Measurements from ENCODE around the gene ACTN1. TPM values are rescaled to one million over a fixed set of nuclear protein-coding genes. Genes with fewer than 3 reads are reported as not detected.

ACTN1 gene
- total RNA-seq, 4 donors from 2014 or later: 958 to 2,110 (median 1,439) TPM

DNA sequence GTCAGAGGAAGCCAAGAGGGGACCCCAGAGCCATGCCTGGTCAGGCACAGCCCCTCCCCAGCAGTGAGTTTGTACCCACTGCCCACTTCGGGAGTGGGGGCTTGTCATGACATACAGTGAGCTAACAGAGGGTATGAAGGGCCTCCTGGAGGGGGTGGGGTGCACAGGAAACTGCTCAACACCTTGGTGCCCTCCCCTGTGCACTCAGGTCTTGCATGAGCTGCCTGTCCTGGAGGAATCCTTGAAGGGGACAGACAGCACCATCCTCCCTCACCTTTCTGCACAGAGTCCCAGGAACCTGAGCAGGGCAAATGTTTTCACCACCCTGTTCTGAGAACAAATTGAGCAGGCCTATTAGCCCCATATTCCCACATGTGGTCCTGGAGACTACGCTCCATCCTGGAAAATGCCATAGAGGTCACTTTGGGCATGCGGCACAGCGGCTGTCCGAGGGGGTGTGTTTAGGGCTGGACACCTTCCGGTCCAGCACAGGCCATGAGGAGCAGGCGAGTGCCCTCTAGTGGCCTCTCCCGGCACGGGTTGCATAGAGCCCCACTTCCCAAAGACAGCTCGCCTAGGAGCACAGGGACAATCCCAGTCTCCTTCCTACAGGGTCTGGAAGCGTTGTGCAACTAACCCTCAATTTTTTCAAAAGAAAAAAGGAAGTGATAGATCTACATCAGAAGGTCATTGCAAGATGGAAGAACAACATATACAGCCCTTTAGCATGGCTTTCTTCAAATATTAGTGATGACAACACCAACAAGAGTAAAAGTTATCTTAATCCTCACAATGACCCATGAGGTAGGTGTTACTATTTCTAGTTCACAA is 154.4 kb downstream of the ACTN1 start:
- TF ChIP-seq EP300 (IDR thresholded peaks at IDR 0.05): no peak
- TF ChIP-seq POLR2AphosphoS5 (IDR thresholded peaks at IDR 0.05): peak in 1 of 2 donors; percentile 43
- TF ChIP-seq POLR2A (IDR thresholded peaks at IDR 0.05; ENCODE audit: low read depth): no peak
- peak; percentile 78 to 92 (median 79) for TF ChIP-seq CTCF (IDR thresholded peaks at IDR 0.05)
- Histone ChIP-seq H3K27me3 (no peaks in the 10 kb centered on the region), H3K4me1 (peaks cover 8 to 15% (median 13%) of the 10 kb centered on the region in 4 donors), H3K9me3 (no peaks in the 10 kb centered on the region), H3K36me3 (no peaks in the 10 kb centered on the region), H3K4me3 (peak overlapping the region in 2 of 4 donors; percentile 2 to 36), H3K27ac (replicated peaks in 1 of 4) (no peak overlapping the region)
- 39% methylated on average over 3 of the region's 11 CpGs for WGBS
- intact Hi-C loops (cut with DNase I): loop anchor here (5.0 kb wide), 1 partner anchor 987 kb away; no protein-coding TSS in a partner anchor
- no peak for DNase-seq (ENCODE audit: extremely low spot score)

DNA sequence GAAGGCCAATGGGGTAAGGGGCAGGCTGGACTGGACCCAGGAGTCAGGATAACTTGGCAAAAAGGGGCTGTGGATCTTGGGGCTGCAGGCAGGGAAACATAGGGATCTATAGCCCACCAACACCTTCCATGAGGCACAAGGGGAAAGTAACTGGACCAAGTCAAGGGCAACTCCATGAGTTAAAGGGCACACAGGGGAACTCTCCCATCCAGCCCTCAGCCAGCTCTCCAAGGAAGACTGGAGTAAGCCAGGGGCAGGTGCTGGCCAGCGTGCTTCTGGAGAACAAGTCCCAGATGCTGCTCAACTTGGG is 154.9 kb downstream of the ACTN1 start:
- TF ChIP-seq POLR2AphosphoS5 (IDR thresholded peaks at IDR 0.05) (no peak), EP300 (IDR thresholded peaks at IDR 0.05) (no peak), POLR2A (IDR thresholded peaks at IDR 0.05; ENCODE audit: low read depth) (no peak), CTCF (IDR thresholded peaks at IDR 0.05) (no peak)
- Histone ChIP-seq H3K36me3 (no peaks in the 10 kb centered on the region), H3K4me1 (peaks cover 11 to 21% (median 18%) of the 10 kb centered on the region in 4 donors), H3K9me3 (no peaks in the 10 kb centered on the region), H3K4me3 (no peak overlapping the region), H3K27ac (replicated peaks in 1 of 4) (no peak overlapping the region), H3K27me3 (no peaks in the 10 kb centered on the region)
- no peak for DNase-seq (ENCODE audit: extremely low spot score)
- intact Hi-C loops (cut with DNase I): no loop called here
- WGBS: 100% methylated on average over 1 of the region's 1 CpG

Small RNA genes lying within 50 kb of the gene (small RNA-seq; reads per million reads assigned to genes)
- 0 reads per million in 3 donors for gene BANF1P1
- gene HMGN1P3: 0 reads per million in 3 donors
- gene RPS29P1: 0 reads per million in 3 donors

Other genes with a start within 250 kb of the ACTN1 start
- 100 to 1,000 TPM; 191 to 704 (median 444) TPM for gene ZFP36L1, start 186.2 kb downstream of the ACTN1 start, total RNA-seq
- 10 to 100 TPM; 37.4 to 67.1 (median 46.4) TPM for gene DCAF5, start 173.8 kb upstream of the ACTN1 start, total RNA-seq
- 10 to 100 TPM; 19.7 to 34.2 (median 28.0) TPM for gene EXD2, start 212.2 kb upstream of the ACTN1 start, total RNA-seq

Data from esophagus muscularis mucosa (tissue), 4 donors.